ENCODE measurements around the gene CHD6.

The CHD6 gene

GRCh38 chr20:41424011-41424410, 194.2 kb downstream of the CHD6 start:
- Mint-ChIP-seq H3K4me1 (ENCODE audit: low read depth) (peaks cover 40% of the 10 kb centered on the region), H3K36me3 (ENCODE audit: low read depth) (peaks cover 80% of the 10 kb centered on the region), H3K27me3 (ENCODE audit: low read depth) (no peaks in the 10 kb centered on the region), H3K27ac (no peak overlapping the region), H3K9me3 (peaks cover 5% of the 10 kb centered on the region), H3K4me3 (no peak overlapping the region)

GRCh38 chr20:41422953-41423352, 195.2 kb downstream of the CHD6 start:
- no peak overlapping the region for H3K27ac Mint-ChIP-seq
- no peaks in the 10 kb centered on the region for H3K27me3 Mint-ChIP-seq (ENCODE audit: low read depth)
- peaks cover 78% of the 10 kb centered on the region for H3K36me3 Mint-ChIP-seq (ENCODE audit: low read depth)
- H3K4me3 Mint-ChIP-seq = no peak overlapping the region
- H3K4me1 Mint-ChIP-seq (ENCODE audit: low read depth) = peaks cover 31% of the 10 kb centered on the region
- H3K9me3 Mint-ChIP-seq = no peaks in the 10 kb centered on the region

GRCh38 chr20:41418739-41419293, 199.4 kb downstream of the CHD6 start:
- Mint-ChIP-seq H3K9me3 (no peaks in the 10 kb centered on the region), H3K27me3 (ENCODE audit: low read depth) (no peaks in the 10 kb centered on the region), H3K27ac (no peak overlapping the region), H3K36me3 (ENCODE audit: low read depth) (peaks cover 76% of the 10 kb centered on the region), H3K4me1 (ENCODE audit: low read depth) (peaks cover 21% of the 10 kb centered on the region), H3K4me3 (no peak overlapping the region)

GRCh38 chr20:41418031-41418430, 200.1 kb downstream of the CHD6 start:
- Mint-ChIP-seq H3K4me3 (no peak overlapping the region), H3K27ac (no peak overlapping the region), H3K9me3 (no peaks in the 10 kb centered on the region), H3K27me3 (ENCODE audit: low read depth) (no peaks in the 10 kb centered on the region), H3K4me1 (ENCODE audit: low read depth) (peaks cover 28% of the 10 kb centered on the region), H3K36me3 (ENCODE audit: low read depth) (peaks cover 74% of the 10 kb centered on the region)

GRCh38 chr20:41415191-41415590, 203.0 kb downstream of the CHD6 start:
- peaks cover 59% of the 10 kb centered on the region for H3K36me3 Mint-ChIP-seq (ENCODE audit: low read depth)
- H3K9me3 Mint-ChIP-seq = no peaks in the 10 kb centered on the region
- H3K27ac Mint-ChIP-seq = no peak overlapping the region
- no peaks in the 10 kb centered on the region for H3K27me3 Mint-ChIP-seq (ENCODE audit: low read depth)
- H3K4me1 Mint-ChIP-seq (ENCODE audit: low read depth) = peaks cover 18% of the 10 kb centered on the region
- H3K4me3 Mint-ChIP-seq = no peak overlapping the region

- Mint-ChIP-seq H3K36me3 (ENCODE audit: low read depth) (peaks cover 58% of the 10 kb centered on the region), H3K27ac (no peak overlapping the region), H3K27me3 (ENCODE audit: low read depth) (no peaks in the 10 kb centered on the region)
Measured at GRCh38 chr20:41413169-41413568, 205.0 kb downstream of the CHD6 start.

GRCh38 chr20:41412324-41413120, 205.7 kb downstream of the CHD6 start:
- Mint-ChIP-seq H3K9me3 (no peaks in the 10 kb centered on the region), H3K4me3 (no peak overlapping the region), H3K36me3 (ENCODE audit: low read depth) (peaks cover 54% of the 10 kb centered on the region), H3K27me3 (ENCODE audit: low read depth) (no peaks in the 10 kb centered on the region), H3K4me1 (ENCODE audit: low read depth) (peaks cover 29% of the 10 kb centered on the region), H3K27ac (peak overlapping the region; percentile 27)

More at GRCh38 chr20:41413169-41413568, 205.0 kb downstream of the CHD6 start:
- no peaks in the 10 kb centered on the region for H3K9me3 Mint-ChIP-seq
- H3K4me1 Mint-ChIP-seq (ENCODE audit: low read depth) = peaks cover 25% of the 10 kb centered on the region
- no peak overlapping the region for H3K4me3 Mint-ChIP-seq

GRCh38 chr20:41411391-41411847, 206.8 kb downstream of the CHD6 start:
- no peak overlapping the region for H3K4me3 Mint-ChIP-seq
- H3K9me3 Mint-ChIP-seq = no peaks in the 10 kb centered on the region
- no peak overlapping the region for H3K27ac Mint-ChIP-seq
- H3K27me3 Mint-ChIP-seq (ENCODE audit: low read depth) = no peaks in the 10 kb centered on the region
- H3K4me1 Mint-ChIP-seq (ENCODE audit: low read depth) = peaks cover 32% of the 10 kb centered on the region
- H3K36me3 Mint-ChIP-seq (ENCODE audit: low read depth) = peaks cover 54% of the 10 kb centered on the region

GRCh38 chr20:41408986-41409385, 209.2 kb downstream of the CHD6 start:
- peaks cover 43% of the 10 kb centered on the region for H3K36me3 Mint-ChIP-seq (ENCODE audit: low read depth)

GRCh38 chr20:41408156-41408794, 209.9 kb downstream of the CHD6 start:
- peaks cover 29% of the 10 kb centered on the region for H3K4me1 Mint-ChIP-seq (ENCODE audit: low read depth)
- peak overlapping the region; percentile 11 for H3K27ac Mint-ChIP-seq
- H3K9me3 Mint-ChIP-seq = no peaks in the 10 kb centered on the region
- no peaks in the 10 kb centered on the region for H3K27me3 Mint-ChIP-seq (ENCODE audit: low read depth)
- H3K4me3 Mint-ChIP-seq = peak overlapping the region; percentile 34
- H3K36me3 Mint-ChIP-seq (ENCODE audit: low read depth) = peaks cover 39% of the 10 kb centered on the region

More at GRCh38 chr20:41408986-41409385, 209.2 kb downstream of the CHD6 start:
- H3K4me1 Mint-ChIP-seq (ENCODE audit: low read depth) = peaks cover 35% of the 10 kb centered on the region
- H3K27ac Mint-ChIP-seq = no peak overlapping the region
- peak overlapping the region; percentile 34 for H3K4me3 Mint-ChIP-seq
- H3K9me3 Mint-ChIP-seq = no peaks in the 10 kb centered on the region
- H3K27me3 Mint-ChIP-seq (ENCODE audit: low read depth) = no peaks in the 10 kb centered on the region

GRCh38 chr20:41407607-41408006, 210.6 kb downstream of the CHD6 start:
- Mint-ChIP-seq H3K27ac (no peak overlapping the region), H3K4me1 (ENCODE audit: low read depth) (peaks cover 25% of the 10 kb centered on the region), H3K4me3 (no peak overlapping the region), H3K9me3 (no peaks in the 10 kb centered on the region), H3K27me3 (ENCODE audit: low read depth) (no peaks in the 10 kb centered on the region), H3K36me3 (ENCODE audit: low read depth) (peaks cover 39% of the 10 kb centered on the region)

- no peaks in the 10 kb centered on the region for H3K27me3 Mint-ChIP-seq (ENCODE audit: low read depth)
- H3K27ac Mint-ChIP-seq = no peak overlapping the region
- H3K4me1 Mint-ChIP-seq (ENCODE audit: low read depth) = peaks cover 23% of the 10 kb centered on the region
- H3K9me3 Mint-ChIP-seq = no peaks in the 10 kb centered on the region
- peaks cover 36% of the 10 kb centered on the region for H3K36me3 Mint-ChIP-seq (ENCODE audit: low read depth)
- H3K4me3 Mint-ChIP-seq = no peak overlapping the region
Measured at GRCh38 chr20:41406896-41407444, 211.2 kb downstream of the CHD6 start.

GRCh38 chr20:41406353-41406752, 211.8 kb downstream of the CHD6 start:
- H3K27me3 Mint-ChIP-seq (ENCODE audit: low read depth) = no peaks in the 10 kb centered on the region
- no peak overlapping the region for H3K27ac Mint-ChIP-seq
- peaks cover 23% of the 10 kb centered on the region for H3K4me1 Mint-ChIP-seq (ENCODE audit: low read depth)
- peaks cover 33% of the 10 kb centered on the region for H3K36me3 Mint-ChIP-seq (ENCODE audit: low read depth)
- H3K4me3 Mint-ChIP-seq = no peak overlapping the region
- no peaks in the 10 kb centered on the region for H3K9me3 Mint-ChIP-seq

GRCh38 chr20:41405436-41405835, 212.7 kb downstream of the CHD6 start:
- peaks cover 31% of the 10 kb centered on the region for H3K36me3 Mint-ChIP-seq (ENCODE audit: low read depth)
- no peaks in the 10 kb centered on the region for H3K9me3 Mint-ChIP-seq
- no peak overlapping the region for H3K27ac Mint-ChIP-seq
- H3K27me3 Mint-ChIP-seq (ENCODE audit: low read depth) = no peaks in the 10 kb centered on the region
- no peak overlapping the region for H3K4me3 Mint-ChIP-seq
- H3K4me1 Mint-ChIP-seq (ENCODE audit: low read depth) = peaks cover 20% of the 10 kb centered on the region

Measured in T-helper 1 cell treated with Interleukin-12 subunit alpha and Interleukin-12 subunit beta and Interleukin-4 antibody, amounts not matched to agents 30 μg/mL and 1 μg/mL, for 36 hours (primary cell).